Ascending aorta (tissue), 2 donors: ENCODE data around the gene NTN3. TPM values are rescaled to one million over a fixed set of nuclear protein-coding genes. Genes with fewer than 3 reads are reported as not detected.
"Not testable (repeated sequence)": the region's sequence is repeated elsewhere in the genome, so short reads cannot be mapped to it uniquely, and the experiment has no call there.

Source experiments
- DNase-seq, 2 donors: peaks; one replicate each; pipeline ENCODE4 v3.0.0-alpha.2; 2019; ENCODE audit warnings: low spot score in 2 of 2
- H3K27ac ChIP-seq, 2 donors: fragments of 200-600 bp; sonication (generic); one replicate each; pipeline ENCODE4 v1.5.1; 2016 to 2017; ENCODE audit warnings: mild to moderate bottlenecking in 1 of 2
- H3K27me3 ChIP-seq: fragments of 200-600 bp; sonication (generic); one replicate; pipeline ENCODE4 v1.5.1; 2017
- H3K36me3 ChIP-seq, 2 donors: fragments of 200-600 bp; sonication (generic); one replicate each; pipeline ENCODE4 v1.5.1; 2016
- H3K4me1 ChIP-seq, 2 donors: fragments of 200-600 bp; sonication (generic); one replicate each; pipeline ENCODE4 v1.5.1; 2016 to 2017; ENCODE audit warnings: mild to moderate bottlenecking in 1 of 2
- H3K4me3 ChIP-seq, 2 donors: fragments of 200-600 bp; sonication (generic); one replicate each; pipeline ENCODE4 v1.5.1; 2016 to 2017; ENCODE audit warnings: mild to moderate bottlenecking in 1 of 2
- H3K9me3 ChIP-seq, 2 donors: fragments of 200-600 bp; sonication (generic); one replicate each; pipeline ENCODE4 v1.5.1; 2016
- CTCF ChIP-seq, 3 experiments: fragments of 200-600 bp in 2 of 3; fragments of 450-650 bp in 1 of 3; sonication (generic) in 2 of 3; IDR thresholded peaks; one replicate each; pipeline ENCODE4 v1.5.1; 2016 to 2019; ENCODE audit warnings: antibody characterized with exemption in 3 of 3, mild to moderate bottlenecking in 1 of 3, moderate library complexity in 1 of 3
- intact Hi-C: fragments of 100-400 bp; cut with DNase I; formaldehyde crosslinking; loops from one replicate; pipeline ENCODE4 v1.15.1; 2023
- total RNA-seq: library from RNA; depleted of rRNA; stranded (reverse); fragments of >200 nt; gene quantifications from one replicate; pipeline ENCODE4 v1.1.0, GENCODE V29; 2016

NTN3 gene
- total RNA-seq, 1 donor from 2014 or later: not detected

DNA sequence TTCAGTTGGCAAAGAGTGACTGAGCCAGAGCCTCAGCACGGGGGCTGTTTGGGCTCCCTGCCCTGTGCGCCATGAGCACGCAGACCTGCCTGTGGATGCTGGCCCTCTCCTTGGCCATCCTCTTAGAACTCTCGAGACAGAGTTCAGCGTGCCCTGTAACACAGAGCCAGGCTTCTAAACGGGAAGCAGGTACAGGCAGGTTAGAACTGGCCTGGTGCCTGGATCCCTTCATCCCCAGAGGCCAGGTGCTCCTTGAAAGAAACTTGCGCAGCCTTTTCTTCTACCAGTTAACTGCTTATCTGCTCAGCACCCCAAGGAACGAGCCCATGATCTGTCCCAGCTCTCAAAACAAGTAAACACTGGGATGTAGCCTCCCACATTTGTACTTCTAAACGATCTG, 35.0 kb upstream of the NTN3 start:
- Histone ChIP-seq H3K9me3 (no peaks in the 10 kb centered on the region), H3K4me3 (no peak overlapping the region), H3K4me1 (no peaks in the 10 kb centered on the region), H3K27me3 (no peaks in the 10 kb centered on the region), H3K27ac (no peak overlapping the region), H3K36me3 (no peaks in the 10 kb centered on the region)
- no peak for DNase-seq
- intact Hi-C loops: no loop called here
- no peak for TF ChIP-seq CTCF (IDR thresholded peaks at IDR 0.05)

- Histone ChIP-seq H3K36me3 (no peaks in the 10 kb centered on the region), H3K4me1 (no peaks in the 10 kb centered on the region), H3K4me3 (no peak overlapping the region), H3K27me3 (no peaks in the 10 kb centered on the region), H3K27ac (no peak overlapping the region), H3K9me3 (no peaks in the 10 kb centered on the region)
- no peak for DNase-seq
- intact Hi-C loops: no loop called here
- no peak for TF ChIP-seq CTCF (IDR thresholded peaks at IDR 0.05)
Measured at GRCh38 chr16:2437032-2437790, 33.9 kb upstream of the NTN3 start.

- TF ChIP-seq CTCF (IDR thresholded peaks at IDR 0.05): no peak
- Histone ChIP-seq H3K27ac (no peak overlapping the region), H3K9me3 (no peaks in the 10 kb centered on the region), H3K36me3 (no peaks in the 10 kb centered on the region), H3K4me3 (no peak overlapping the region), H3K4me1 (no peaks in the 10 kb centered on the region), H3K27me3 (no peaks in the 10 kb centered on the region)
- DNase-seq: no peak
- intact Hi-C loops: no loop called here
Measured at GRCh38 chr16:2438121-2438520, 33.0 kb upstream of the NTN3 start.

GRCh38 chr16:2439598-2439997, 31.5 kb upstream of the NTN3 start:
- no peak overlapping the region for H3K4me3 ChIP-seq
- no peaks in the 10 kb centered on the region for H3K36me3 ChIP-seq
- no peak overlapping the region for H3K27ac ChIP-seq
- no peaks in the 10 kb centered on the region for H3K27me3 ChIP-seq
- intact Hi-C loops: no loop called here
- no peaks in the 10 kb centered on the region for H3K9me3 ChIP-seq
- no peaks in the 10 kb centered on the region for H3K4me1 ChIP-seq
- no peak for TF ChIP-seq CTCF (IDR thresholded peaks at IDR 0.05)
- no peak for DNase-seq

DNA sequence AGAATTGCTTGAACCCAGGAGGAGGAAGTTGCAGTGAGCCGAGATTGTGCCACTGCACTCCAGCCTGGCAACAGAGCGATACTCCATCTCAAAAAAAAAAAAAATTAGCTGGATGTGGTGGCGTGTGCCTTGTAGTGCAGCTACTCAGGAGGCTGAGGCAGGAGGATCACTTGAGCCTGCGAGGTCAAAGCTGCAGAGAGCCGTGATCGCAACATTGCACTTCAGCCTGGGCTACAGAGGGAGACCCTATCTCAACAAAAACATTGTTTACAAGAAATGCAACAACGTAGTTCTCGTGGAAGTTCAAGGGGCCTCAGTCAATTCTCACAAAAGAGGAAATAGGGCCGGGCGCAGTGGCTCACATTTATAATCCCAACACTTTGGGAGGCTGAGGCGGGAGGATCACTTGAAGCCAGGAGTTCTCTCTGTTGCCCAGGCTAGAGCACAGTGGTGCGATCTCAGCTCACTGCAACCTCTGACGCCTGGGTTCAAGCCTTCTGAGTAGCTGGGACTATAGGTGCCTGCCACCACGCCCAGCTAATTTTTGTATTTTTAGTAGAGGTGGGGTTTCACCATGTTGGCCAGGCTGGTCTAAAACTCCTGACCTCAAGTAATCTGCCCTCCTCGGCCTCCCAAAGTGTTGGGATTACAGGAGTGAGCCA, 29.8 kb upstream of the NTN3 start:
- intact Hi-C loops: not testable (repeated sequence)

GRCh38 chr16:2443555-2443954, 27.5 kb upstream of the NTN3 start:
- Histone ChIP-seq H3K36me3 (peaks cover 0 to 5% of the 10 kb centered on the region in 2 donors), H3K27me3 (no peaks in the 10 kb centered on the region), H3K4me3 (no peak overlapping the region), H3K9me3 (no peaks in the 10 kb centered on the region), H3K4me1 (no peaks in the 10 kb centered on the region), H3K27ac (no peak overlapping the region)
- no peak for DNase-seq
- no peak for TF ChIP-seq CTCF (IDR thresholded peaks at IDR 0.05)
- intact Hi-C loops: no loop called here

More for the DNA sequence above, 29.8 kb upstream of the NTN3 start:
- not testable (repeated sequence) for H3K4me1 ChIP-seq, H3K4me3 ChIP-seq, H3K27ac ChIP-seq, H3K36me3 ChIP-seq, DNase-seq, H3K27me3 ChIP-seq, H3K9me3 ChIP-seq
